ENCODE results near the gene SPIN4. TPM values are rescaled to one million over a fixed set of nuclear protein-coding genes. Genes with fewer than 3 reads are reported as not detected.

The SPIN4 gene
- total RNA-seq, 2 donors from 2014 or later: 5.7 to 6.5 TPM

DNA sequence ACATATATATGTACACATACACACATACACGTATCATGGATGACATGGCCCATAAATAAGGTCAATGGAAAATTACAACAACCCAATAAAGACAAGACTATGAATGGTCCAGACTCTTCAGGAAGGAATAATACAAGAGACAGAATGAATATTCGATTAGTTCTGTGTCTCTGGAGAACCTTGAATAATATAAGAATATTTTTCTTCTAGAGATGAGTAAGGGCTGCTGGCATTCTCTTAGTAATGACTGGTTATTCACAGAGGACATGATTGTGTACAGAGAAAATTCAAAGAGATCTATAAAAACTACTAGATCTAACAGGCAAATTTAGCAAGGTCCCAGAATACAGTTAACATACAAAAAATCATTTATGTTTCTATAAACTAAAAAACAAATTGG lies 23.3 kb downstream of the SPIN4 start:
- Histone ChIP-seq H3K36me3 (ENCODE audit: control insufficient read depth, insufficient read depth, low read length) (no peaks in the 10 kb centered on the region), H3K9ac (ENCODE audit: extremely low read depth, low read length, poor library complexity, severe bottlenecking) (no peak overlapping the region), H3K4me3 (ENCODE audit: low read length) (no peak overlapping the region), H3K4me1 (ENCODE audit: control insufficient read depth, insufficient read depth, low read length) (no peaks in the 10 kb centered on the region), H3K9me3 (ENCODE audit: control insufficient read depth, low read length) (no peaks in the 10 kb centered on the region), H3K27ac (ENCODE audit: low read depth, low read length) (no peak overlapping the region), H3K27me3 (ENCODE audit: control insufficient read depth, insufficient read depth, low read length, poor library complexity, severe bottlenecking) (no peaks in the 10 kb centered on the region)
- Mint-ChIP-seq H3K9me3 (peaks cover 35% of the 10 kb centered on the region), H3K4me3 (no peak overlapping the region), H3K27ac (no peak overlapping the region), H3K27me3 (ENCODE audit: insufficient read depth) (no peaks in the 10 kb centered on the region), H3K4me1 (no peaks in the 10 kb centered on the region), H3K36me3 (ENCODE audit: low read depth) (peaks cover 2% of the 10 kb centered on the region)
- DNase-seq: no peak
- TF ChIP-seq, protein P1, sequence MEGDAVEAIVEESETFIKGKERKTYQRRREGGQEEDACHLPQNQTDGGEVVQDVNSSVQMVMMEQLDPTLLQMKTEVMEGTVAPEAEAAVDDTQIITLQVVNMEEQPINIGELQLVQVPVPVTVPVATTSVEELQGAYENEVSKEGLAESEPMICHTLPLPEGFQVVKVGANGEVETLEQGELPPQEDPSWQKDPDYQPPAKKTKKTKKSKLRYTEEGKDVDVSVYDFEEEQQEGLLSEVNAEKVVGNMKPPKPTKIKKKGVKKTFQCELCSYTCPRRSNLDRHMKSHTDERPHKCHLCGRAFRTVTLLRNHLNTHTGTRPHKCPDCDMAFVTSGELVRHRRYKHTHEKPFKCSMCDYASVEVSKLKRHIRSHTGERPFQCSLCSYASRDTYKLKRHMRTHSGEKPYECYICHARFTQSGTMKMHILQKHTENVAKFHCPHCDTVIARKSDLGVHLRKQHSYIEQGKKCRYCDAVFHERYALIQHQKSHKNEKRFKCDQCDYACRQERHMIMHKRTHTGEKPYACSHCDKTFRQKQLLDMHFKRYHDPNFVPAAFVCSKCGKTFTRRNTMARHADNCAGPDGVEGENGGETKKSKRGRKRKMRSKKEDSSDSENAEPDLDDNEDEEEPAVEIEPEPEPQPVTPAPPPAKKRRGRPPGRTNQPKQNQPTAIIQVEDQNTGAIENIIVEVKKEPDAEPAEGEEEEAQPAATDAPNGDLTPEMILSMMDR (conservative IDR thresholded peaks at IDR 0.05): no peak
- 83% methylated on average over 1 of the region's 2 CpGs; no CpG with 5 or more reads in 1 of the 2 experiments for WGBS, 2 experiments (ENCODE audit: insufficient coverage in 1 of 2, insufficient read length in 1 of 2)

DNA sequence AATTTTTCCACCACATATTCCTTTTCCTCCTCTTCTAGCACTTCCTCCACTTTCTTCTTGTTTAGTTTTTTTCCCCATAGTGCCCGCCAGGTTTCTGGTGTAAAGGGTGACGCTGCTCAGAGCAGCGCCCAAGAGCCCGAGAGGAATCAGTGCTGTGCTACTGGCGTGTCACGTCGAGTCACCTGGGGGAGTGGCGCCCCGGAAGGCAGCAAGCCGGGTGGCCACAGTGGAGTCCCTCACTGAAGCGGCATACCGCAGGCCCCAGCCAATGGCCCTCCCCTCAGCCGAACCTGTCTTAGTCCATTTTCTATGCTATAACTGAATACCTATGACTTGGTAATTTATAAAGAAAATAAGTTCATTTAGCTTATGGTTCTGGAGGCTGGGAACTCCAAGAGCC lies 51.5 kb downstream of the SPIN4 start:
- Mint-ChIP-seq H3K4me3 (no peak overlapping the region), H3K9me3 (peaks cover 65% of the 10 kb centered on the region), H3K4me1 (no peaks in the 10 kb centered on the region), H3K36me3 (ENCODE audit: low read depth) (no peaks in the 10 kb centered on the region), H3K27ac (no peak overlapping the region), H3K27me3 (ENCODE audit: insufficient read depth) (no peaks in the 10 kb centered on the region)
- 92% methylated on average over 10 of the region's 13 CpGs; no CpG with 5 or more reads in 1 of the 2 experiments for WGBS, 2 experiments (ENCODE audit: insufficient coverage in 1 of 2, insufficient read length in 1 of 2)
- TF ChIP-seq, protein P1 (conservative IDR thresholded peaks at IDR 0.05): no peak
- Histone ChIP-seq H3K4me3 (ENCODE audit: low read length) (no peak overlapping the region), H3K27me3 (ENCODE audit: control insufficient read depth, insufficient read depth, low read length, poor library complexity, severe bottlenecking) (no peaks in the 10 kb centered on the region), H3K9me3 (ENCODE audit: control insufficient read depth, low read length) (no peaks in the 10 kb centered on the region), H3K36me3 (ENCODE audit: control insufficient read depth, insufficient read depth, low read length) (no peaks in the 10 kb centered on the region), H3K27ac (ENCODE audit: low read depth, low read length) (no peak overlapping the region), H3K9ac (ENCODE audit: extremely low read depth, low read length, poor library complexity, severe bottlenecking) (no peak overlapping the region), H3K4me1 (ENCODE audit: control insufficient read depth, insufficient read depth, low read length) (no peaks in the 10 kb centered on the region)
- DNase-seq: no peak

Measured in endodermal cell (in vitro differentiated cells).